B cell (primary cell): Measurements from ENCODE around the gene GRID1.

Experiments
- CTCF ChIP-seq: fragments of 200-600 bp; IDR thresholded peaks from one replicate; pipeline ENCODE4 v1.8.0; 2022; ENCODE audit warnings: antibody characterized with exemption, mild to moderate bottlenecking
- EZH2 ChIP-seq: IDR thresholded peaks from 2 replicates; pipeline ENCODE4 v1.6.1; 2012; ENCODE audit warnings: borderline replicate concordance, low read depth, mild to moderate bottlenecking, moderate library complexity, low read length; ENCODE audit not compliant: insufficient read depth, poor library complexity, severe bottlenecking

DNA sequence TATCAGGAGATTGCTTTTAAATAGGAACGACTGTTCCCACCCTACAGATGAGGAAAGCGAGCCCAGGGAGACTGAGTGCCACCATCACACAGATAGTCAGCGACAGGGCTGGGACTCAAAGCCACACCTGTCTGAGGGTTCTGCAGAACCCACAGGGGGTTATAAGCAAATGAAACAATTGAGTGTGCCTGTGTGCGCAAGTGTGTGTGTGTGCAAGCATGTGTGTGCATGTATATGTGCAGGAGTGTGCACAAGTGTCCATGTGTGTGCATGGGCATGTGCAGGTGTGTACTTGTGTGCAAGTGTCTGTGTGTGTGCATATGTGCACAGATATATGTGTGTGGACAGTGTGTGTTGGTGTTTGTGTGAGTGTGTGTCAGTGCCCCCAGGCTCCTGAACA lies 280.2 kb downstream of the GRID1 start:
- TF ChIP-seq CTCF: no peak
- TF ChIP-seq EZH2: no peak
